ENCODE results near the gene KLHDC2. TPM values are rescaled to one million over a fixed set of nuclear protein-coding genes. Genes with fewer than 3 reads are reported as not detected.
"Not testable (repeated sequence)": the region's sequence is repeated elsewhere in the genome, so short reads cannot be mapped to it uniquely, and the experiment has no call there.

KLHDC2 gene, protein sequence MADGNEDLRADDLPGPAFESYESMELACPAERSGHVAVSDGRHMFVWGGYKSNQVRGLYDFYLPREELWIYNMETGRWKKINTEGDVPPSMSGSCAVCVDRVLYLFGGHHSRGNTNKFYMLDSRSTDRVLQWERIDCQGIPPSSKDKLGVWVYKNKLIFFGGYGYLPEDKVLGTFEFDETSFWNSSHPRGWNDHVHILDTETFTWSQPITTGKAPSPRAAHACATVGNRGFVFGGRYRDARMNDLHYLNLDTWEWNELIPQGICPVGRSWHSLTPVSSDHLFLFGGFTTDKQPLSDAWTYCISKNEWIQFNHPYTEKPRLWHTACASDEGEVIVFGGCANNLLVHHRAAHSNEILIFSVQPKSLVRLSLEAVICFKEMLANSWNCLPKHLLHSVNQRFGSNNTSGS
- total RNA-seq (2014; rRNA removed; shearing (Covaris generic)): 37.1 and 42.2 TPM in 2 replicates

DNA sequence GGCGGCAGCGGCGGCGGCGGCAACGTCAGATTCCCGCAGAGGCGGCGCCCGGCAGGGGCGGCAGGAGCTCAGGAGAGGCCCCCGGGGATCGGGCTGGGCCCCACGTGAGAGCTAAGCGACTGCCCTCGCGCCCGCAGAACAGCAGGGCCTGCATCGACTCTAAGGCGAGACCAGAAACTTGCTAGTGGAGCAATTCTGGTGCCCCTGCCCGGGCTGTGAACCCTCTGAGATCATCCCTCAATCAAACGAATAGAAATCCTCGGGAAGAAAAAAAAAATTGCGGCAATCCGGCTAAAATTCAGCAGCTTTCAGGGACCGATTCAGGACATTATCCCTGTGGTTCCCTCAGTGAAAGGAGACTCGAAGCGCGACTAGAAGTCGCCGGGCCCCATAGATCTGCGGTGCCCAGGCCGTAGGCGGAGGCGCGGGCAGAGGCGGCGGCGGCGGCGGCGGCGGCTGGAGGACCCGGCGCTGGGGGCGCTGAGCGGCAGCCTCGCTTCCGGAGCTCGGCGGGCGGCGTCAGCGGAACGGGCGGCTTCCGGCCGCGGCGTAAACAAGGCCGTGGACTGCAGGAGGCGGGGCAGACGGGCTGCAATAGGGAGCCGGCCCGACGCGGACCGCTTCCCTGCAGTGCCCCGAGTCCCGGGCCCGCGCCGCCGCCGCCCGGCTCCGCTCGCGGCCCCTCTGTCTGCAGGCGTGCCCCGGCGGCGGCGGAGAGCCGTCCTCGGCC is at the start of gene KLHDC2:
Gene KLHDC2 (plus strand): TSS at position 583 of the 730 bp plus-strand sequence. CDS start 316 bp downstream, outside the sequence.
- peak; percentile 51 for DNase-seq (ENCODE audit: low spot score)

DNA sequence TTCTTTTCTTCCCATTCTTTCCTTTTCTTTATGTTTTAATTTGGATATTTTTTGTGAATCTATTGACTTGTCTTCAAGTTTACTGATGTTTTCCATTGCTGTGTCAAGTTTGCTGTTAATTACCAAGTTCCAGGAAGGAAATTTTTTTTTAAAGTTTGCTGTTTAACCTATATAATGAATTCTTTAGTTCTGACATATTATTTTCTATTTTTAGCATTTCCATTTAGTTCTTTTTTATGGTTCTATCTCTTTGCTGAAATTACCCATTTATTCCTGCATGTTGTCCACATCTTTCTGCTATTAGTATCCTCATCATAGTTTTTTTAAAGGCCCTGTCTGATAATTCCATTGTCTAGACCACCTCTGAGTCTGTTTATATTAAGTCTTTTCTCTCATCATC is 47.2 kb upstream of the KLHDC2 start:
- DNase-seq (ENCODE audit: low spot score): no peak

DNA sequence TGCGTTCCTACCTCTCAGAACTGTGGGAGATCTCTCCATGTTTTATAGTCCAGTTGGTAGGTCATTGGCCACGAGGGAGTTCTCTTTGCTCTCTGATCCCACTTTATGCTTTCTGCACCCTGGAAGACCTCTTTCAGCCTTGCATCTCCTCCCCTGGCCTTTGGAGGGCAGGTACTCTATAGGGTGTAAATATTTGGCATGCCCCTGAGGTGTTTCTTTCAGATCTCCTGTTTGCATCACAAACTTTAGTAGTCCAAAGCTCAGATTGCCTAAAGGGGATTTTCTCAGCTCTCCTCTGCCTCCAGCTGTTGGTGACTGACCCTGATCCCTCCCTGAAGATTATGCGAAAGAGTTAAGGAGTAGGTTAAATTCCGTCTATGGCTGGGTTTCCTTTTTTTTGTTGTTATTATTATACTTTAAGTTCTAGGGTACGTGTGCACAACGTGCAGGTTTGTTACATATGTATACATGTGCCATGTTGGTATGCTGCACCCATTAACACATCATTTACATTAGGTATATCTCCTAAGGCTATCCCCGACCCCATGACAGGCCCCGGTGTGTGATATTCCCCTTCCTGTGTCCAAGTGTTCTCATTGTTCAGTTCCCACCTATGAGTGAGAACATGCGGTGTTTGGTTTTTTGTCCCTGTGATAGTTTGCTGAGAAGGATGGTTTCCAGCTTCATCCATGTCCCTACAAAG is 46.1 kb upstream of the KLHDC2 start:
- DNase-seq (ENCODE audit: low spot score): not testable (repeated sequence)

DNA sequence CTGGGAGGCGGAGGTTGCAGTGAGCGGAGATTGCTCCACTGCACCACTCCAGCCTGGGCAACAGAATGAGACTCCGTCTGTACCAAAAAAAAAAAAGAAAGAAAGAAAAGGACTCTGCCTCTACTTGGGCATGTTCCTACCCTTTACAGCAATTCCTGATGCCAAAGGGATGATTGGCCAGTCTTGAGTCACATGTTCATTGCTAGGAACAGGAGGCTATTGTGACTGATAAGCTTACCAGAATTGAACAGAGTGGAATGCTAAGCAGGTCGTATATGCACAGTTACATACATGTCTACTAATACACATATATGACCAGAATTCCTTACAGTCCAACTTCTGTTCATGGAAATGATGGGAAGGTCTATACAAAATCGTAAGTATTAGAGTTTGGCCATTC is 40.8 kb upstream of the KLHDC2 start:
- no peak for DNase-seq (ENCODE audit: low spot score)

DNA sequence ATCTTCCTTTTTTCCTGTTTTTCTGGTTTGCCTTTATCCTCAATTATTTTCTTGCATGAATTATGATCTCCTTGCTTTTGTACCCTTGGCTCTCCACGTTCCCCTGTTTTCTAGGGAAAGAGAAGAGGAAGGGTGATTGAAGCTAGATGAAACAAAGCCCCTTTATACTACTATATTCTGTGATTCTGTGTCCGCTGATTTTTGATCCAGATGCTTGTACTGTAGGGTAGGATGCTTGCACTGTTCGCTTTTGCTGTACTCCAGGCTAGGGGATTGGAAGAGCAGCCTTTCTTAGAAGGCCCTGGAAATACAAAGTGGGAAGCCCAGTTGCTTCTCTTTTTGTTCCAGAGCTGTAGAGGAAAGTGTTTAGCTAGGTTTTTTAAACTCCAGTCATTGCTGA is 35.1 kb upstream of the KLHDC2 start:
- no peak for DNase-seq (ENCODE audit: low spot score)

DNA sequence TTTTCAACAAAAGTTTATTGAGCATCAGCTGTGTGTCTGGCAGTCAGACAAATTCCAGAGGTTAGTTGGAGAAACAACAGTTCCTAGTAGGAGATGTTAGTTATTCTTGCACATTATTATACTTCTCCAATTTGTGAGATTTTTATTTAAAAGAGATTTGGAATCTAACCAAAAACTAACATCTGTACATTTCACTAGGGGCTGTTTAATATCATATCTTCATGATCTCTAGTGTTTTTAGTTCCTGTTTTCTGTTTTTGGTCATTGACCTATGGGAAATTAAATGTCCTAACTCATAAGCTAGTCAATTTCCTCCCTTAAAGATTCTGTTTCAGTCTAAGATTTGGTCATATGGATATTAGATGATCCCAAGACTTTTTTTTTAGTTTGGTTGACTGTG is 34.1 kb upstream of the KLHDC2 start:
- DNase-seq (ENCODE audit: low spot score): no peak

DNA sequence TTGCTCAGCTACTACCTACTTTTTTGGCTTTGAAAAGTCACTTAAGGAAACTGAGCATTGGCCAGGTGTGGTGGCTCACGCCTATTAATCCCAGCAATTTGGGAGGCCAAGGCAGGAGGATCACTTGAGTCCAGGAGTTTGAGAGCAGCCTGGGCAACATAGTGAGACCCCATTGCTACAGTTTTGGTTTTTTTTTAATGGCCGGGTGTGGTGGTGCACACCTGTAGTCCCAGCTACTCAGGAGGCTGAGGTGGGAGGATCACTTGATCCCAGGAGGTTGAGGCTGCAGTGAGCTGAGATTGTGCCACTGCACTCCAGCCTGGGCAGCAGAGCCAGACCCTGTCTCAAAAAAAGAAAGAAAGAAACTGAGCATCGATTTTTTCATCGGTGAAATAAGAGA is 32.3 kb upstream of the KLHDC2 start:
- not testable (repeated sequence) for DNase-seq (ENCODE audit: low spot score)

DNA sequence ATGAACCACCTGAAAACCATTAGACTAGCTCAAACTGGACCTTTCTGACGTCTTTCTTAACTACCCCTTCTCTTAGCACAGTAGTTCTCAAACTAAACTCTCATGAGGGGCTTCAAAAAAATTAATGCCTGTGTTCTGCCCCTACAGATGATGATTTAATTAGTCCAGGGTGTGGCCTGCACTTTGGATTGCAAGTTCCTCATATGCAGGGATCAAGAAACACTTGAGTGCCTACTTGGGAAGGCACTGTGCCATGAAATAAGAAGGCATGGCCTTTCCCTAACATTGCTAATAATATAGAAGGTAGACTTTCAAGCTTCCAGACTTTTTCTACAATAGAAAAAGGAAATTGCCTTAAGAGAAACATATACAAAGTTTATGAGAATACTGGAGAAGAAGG is 22.8 kb upstream of the KLHDC2 start:
- DNase-seq (ENCODE audit: low spot score): no peak

DNA sequence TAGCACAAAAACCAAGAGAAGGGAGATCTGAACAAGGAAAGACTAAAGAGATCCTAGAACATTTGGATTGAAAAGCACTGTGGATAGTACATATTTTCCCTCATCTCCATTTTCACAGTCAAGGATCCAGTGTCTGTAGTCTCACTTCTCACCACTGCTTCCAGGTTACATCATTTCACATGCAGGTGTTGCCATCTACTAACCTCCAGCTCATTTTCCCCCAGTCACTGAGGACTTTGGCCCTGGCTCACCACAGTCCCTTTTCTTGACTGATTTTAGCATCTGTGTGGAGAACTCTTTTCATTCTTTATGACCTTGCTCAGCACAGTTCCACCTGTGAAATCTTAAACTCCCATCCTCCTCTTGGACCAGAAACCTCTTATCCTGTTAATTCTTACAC is 21.5 kb upstream of the KLHDC2 start:
- DNase-seq (ENCODE audit: low spot score): not testable (repeated sequence)

DNA sequence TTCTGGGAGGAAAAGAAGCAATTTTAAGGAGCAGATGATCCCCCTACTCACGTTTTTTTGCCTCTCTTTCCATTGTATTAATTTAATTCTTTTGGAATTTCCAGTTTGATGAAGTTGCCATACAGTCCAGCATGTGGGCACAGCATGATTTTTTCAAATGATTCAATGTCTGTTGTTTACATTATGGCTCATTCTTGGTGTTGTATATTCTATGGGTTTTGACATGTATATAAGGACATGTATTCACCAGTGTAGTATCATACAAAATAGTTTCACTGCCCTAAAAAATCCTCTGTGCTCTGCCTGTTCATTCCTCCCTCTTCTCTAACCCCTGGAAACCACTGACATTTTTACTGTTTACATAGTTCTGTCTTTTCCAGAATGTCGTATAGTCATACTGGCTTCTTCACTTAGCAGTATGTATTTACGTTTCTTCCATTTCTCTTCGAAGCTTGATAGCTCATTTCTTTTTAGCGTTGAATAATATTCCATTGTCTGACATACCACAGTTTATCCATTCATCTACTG is 13.3 kb upstream of the KLHDC2 start:
- DNase-seq (ENCODE audit: low spot score): no peak

DNA sequence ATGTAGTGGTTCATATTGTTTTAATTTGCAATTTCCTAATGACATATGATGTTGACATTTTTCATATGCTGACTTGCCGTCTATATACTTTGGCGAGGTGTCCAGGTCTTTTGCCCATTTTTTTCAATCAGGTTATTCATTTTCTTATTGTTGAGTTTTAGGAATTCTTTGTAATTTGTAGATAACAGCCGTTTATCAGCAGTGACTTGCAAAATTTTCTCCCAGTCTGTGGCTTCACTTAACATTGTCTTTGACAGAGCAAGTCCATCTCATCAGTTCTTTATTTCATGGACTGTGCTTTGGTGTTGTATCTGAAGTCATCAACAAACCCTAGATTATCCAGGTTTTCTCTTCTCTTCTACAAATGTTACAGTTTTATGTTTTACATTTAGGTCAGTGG is 12.6 kb upstream of the KLHDC2 start:
- DNase-seq (ENCODE audit: low spot score): no peak

DNA sequence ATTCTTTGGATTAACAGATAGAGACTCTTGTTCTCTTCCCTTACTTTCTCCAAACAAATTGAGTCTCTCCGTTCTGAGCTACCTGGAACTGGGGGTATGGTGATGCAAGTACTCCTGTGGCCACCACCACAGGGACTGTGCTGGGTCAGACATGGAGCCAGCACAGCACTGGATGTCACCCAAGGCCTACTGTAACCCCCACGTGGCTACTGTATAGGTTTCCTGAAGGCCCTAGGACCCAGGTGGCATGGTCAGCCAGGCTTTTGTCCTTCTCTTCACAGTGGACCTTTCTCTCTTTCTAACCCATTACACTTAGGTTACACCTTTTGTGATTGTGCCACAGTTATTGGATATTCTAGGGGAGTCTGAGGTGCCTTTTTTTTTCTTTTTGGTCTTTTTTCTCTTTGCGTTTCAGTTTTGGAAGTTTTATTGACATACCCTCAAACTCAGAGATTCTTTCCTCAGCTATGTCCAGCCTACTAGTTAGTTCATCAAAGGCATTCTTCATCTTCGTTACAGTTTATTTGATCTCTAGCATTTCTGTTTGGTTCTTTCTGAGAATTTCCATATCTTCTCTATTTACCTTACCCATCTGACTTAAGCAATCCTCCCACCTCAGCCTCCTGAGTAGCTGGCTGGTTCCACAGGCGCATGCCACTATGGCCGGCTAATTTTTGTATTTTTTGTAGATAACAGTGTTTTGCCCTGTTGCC is 6.0 kb upstream of the KLHDC2 start:
- no peak for DNase-seq (ENCODE audit: low spot score)

DNA sequence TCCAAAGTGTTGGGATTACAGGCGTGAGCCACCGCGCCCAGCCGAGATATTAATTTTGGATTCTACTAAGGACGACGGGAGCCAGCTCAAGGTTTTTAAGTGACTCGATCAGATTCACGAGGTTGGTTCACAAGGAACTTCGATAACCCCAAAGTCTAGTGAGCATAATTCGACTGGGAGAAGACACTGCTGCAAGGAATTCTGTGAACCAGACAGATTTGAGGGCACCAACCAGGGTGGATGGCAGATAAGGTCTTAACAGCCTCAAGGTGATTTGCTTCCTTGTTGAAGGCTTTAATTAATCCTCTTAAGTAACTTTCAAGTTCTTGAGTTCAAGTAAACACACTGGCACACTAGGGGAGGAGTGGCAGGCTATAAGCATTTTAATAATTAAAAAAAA is 1.1 kb upstream of the KLHDC2 start:
- DNase-seq (ENCODE audit: low spot score): no peak

DNA sequence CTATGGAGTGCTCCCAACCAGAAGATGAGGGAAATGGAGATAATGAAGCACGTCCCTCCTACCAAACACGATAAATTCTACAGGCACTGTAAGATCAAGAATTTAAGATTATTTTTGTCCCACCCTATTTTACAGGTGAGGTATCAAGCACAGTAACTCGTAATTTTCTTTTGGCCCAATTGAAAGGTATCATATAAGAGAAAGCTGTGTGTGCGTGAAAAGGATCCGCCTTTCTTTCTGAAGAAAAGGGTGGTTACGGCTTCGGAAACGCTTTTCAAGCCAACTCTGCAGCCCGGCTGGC is 733 bp upstream of the KLHDC2 start:
- DNase-seq (ENCODE audit: low spot score): no peak

DNA sequence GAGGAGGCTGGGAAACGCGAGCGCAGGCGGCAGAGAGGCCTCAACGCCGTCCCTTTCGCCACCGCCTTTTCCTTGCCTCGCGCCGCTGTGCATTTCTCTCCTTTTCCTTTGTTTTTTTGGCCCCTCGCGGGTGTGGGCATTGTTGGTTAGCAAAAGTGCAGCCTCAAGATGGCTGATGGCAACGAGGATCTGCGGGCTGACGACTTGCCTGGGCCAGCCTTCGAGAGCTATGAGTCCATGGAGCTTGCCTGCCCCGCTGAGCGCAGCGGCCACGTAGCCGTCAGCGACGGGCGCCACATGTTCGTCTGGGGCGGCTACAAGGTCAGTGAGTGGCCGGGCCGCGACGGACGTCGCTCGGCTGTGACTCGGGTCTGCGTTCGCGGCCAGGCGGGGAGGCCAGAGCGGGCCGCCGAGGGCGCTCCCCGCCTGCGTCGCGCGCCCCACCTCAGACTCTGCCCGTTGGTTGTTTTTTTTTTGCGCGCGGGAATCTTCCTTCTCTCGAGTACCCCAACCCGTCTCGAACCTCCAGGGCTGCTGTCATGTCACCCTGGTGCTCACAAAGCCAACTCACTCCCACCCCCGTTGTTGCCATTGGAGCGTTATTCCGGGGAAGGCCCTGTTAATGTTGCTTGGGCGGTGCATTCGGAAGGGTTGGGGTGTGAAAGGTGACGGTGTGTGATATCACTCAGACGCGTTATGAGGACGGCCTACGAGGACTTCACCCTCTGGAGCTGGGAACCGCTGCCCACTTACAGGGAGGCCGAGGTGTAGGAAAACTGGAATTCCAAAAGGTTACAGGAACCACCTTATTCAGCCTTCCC is 558 bp downstream of the KLHDC2 start:
- peak; percentile 34 for DNase-seq (ENCODE audit: low spot score)

DNA sequence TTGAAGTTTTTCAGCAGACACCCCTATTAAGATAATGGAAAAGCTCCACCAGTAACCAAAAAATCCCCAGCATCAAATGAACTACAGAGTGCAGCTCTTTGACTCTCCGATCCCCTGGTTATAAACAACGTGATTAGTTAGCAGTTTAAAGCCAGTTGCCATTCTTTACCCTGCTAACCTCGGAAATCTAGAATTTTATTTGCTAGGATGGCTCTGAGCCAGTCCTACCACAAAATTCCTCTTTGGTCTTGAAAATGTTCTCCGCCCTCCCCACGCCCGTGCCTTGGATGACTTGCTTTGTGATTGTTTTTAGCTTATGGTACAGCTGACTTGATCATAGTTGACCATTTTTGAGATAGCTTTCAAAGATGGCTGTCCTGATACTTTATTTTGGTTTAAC is 1.2 kb downstream of the KLHDC2 start:
- DNase-seq (ENCODE audit: low spot score): peak; percentile 9

DNA sequence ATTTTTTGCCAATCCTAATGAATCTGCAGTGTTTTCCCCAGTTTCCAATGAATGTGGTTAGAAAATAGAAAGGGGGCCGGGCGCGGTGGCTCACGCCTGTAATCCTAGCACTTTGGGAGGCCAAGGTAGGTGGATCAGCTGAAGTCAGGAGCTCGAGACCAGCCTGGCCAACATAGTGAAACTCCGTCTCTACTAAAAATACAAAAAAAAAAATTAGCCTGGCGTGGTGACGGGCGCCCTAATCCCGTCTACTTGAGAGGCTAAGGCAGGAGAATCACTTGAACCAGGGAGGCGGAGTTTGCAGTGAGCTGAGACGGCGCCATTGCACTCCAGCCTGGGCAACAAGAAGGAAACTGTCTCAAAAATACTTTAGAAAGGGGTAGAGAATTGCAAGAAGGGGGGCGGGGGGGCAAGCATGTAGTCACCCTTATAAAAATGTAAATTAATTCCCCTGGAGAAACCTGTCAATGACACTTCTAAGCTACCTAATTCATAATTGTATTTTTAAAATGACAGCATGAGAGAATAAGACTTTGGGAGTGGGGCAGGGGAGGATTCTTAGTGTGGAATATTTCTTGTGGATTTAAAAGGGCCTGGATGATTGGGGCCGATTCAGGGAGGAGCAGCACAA is 1.7 kb downstream of the KLHDC2 start:
- DNase-seq (ENCODE audit: low spot score): no peak

DNA sequence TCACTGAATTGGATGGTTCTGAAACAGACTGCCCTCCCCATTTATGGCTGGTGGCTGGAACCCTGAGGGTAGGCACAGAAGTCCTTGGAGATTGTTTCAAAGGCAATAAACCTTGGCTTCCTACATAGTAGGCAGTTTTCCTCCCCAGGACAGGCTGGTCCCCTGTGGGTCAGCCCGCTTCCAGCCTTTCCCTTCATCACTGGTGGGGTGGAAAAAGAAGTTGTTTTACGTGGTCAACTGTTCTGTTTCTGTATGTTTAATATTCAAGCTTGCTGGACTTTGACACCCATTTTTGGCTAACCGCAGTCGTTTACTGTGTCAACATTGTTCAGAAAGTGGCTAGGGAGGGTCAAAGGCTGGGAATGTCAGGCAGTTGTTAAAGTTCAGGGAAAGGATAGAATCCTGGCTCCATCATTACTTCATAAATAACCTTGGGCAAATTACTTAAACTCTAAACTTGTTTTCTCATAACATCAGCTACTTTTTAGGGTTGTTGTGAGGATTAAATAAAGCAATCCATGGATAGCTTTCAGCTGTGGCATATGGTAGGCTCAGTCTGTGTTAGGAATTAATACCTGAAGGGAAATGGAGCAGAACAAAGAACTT is 2.4 kb downstream of the KLHDC2 start:
- DNase-seq (ENCODE audit: low spot score): no peak

DNA sequence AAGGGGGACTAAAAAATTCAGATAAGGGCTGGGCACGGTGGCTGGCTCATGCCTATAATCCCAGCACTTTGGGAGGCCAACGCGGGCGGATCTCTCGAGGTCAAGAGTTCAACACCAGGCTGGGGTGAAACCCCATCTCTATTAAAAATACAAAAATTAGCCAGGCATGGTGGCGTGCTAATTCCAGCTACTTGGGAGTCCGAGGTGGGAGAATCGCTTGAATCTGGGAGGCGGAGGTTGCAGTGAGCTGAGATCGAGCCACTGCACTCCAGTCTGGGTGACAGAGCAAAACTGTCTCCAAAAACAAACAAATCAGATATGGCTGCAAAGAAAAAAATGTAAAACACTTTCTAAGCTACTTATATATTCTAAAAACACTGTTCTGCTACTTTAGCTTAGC is 3.7 kb downstream of the KLHDC2 start:
- DNase-seq (ENCODE audit: low spot score): not testable (repeated sequence)

DNA sequence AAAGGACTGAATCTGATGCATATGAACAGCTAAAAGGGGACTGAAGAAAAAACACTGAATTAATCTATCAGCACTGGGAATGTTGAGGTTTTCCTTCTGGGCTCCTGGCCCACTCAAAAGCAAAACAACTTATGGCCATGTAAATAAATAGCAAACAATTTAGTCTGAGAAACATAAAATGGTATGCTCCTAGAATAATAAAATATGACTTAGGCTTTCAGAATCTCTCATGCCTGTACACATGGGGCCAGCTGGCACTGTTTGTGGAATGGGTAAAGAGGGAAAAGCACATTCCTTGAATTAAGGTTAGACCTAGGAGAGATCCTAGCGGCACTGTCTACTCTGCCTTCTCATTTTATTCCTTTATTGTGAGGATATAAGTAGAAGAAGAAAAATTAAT is 6.2 kb downstream of the KLHDC2 start:
- DNase-seq (ENCODE audit: low spot score): no peak

Measured in A172 (cell line).